Coronary artery (tissue), 2 donors: ENCODE results near the gene FHIT.

Experiments used
- DNase-seq: peaks from one replicate; pipeline ENCODE4 v3.0.0-alpha.2; 2017; ENCODE audit warnings: low spot score
- H3K27ac ChIP-seq, 2 donors: fragments of 200-600 bp; sonication (generic); one replicate each; pipeline ENCODE4 v1.5.1; 2016 to 2019
- H3K4me3 ChIP-seq: fragments of 200-600 bp; sonication (generic); 2 replicates; pipeline ENCODE4 v1.5.1; 2016; ENCODE audit warnings: mild to moderate bottlenecking, moderate library complexity
- CTCF ChIP-seq: fragments of 200-600 bp; sonication (generic); IDR thresholded peaks from one replicate; pipeline ENCODE4 v1.5.1; 2019; ENCODE audit warnings: antibody characterized with exemption

The FHIT gene

GRCh38 chr3:60580809-60581208 is 670.4 kb downstream of the FHIT start:
- no peak for DNase-seq
- no peak overlapping the region for H3K4me3 ChIP-seq
- H3K27ac ChIP-seq: no peak overlapping the region
- no peak for TF ChIP-seq CTCF

- no peak for TF ChIP-seq CTCF
- Histone ChIP-seq H3K4me3 (no peak overlapping the region), H3K27ac (no peak overlapping the region)
- no peak for DNase-seq
Measured at GRCh38 chr3:60579734-60580133, 671.5 kb downstream of the FHIT start.

DNA sequence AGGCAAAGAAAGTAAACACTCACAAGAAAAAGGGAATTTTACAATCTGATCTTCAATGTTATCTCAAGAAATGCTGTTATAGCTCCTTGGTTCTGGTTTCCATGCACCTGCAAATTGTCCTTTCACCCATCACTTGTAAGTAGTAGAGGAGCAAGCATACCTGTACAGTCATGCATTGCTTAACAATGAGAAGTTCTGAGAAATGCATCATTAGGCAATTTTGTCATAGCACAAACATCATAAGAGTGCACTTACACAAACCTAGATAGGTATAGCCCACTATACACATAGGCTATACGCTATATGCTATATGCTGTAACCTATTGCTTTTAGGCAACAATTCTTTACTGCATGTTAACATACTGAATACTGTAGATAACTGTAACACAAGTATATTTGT is 672.3 kb downstream of the FHIT start:
- DNase-seq: no peak
- H3K4me3 ChIP-seq: no peak overlapping the region
- no peak overlapping the region for H3K27ac ChIP-seq
- TF ChIP-seq CTCF: no peak

- no peak overlapping the region for H3K4me3 ChIP-seq
- no peak overlapping the region for H3K27ac ChIP-seq
- TF ChIP-seq CTCF: no peak
- DNase-seq: no peak
Measured at GRCh38 chr3:60577601-60578000, 673.7 kb downstream of the FHIT start.

- Histone ChIP-seq H3K27ac (no peak overlapping the region), H3K4me3 (no peak overlapping the region)
- TF ChIP-seq CTCF: no peak
- no peak for DNase-seq
Measured at GRCh38 chr3:60575718-60576272, 675.5 kb downstream of the FHIT start.

DNA sequence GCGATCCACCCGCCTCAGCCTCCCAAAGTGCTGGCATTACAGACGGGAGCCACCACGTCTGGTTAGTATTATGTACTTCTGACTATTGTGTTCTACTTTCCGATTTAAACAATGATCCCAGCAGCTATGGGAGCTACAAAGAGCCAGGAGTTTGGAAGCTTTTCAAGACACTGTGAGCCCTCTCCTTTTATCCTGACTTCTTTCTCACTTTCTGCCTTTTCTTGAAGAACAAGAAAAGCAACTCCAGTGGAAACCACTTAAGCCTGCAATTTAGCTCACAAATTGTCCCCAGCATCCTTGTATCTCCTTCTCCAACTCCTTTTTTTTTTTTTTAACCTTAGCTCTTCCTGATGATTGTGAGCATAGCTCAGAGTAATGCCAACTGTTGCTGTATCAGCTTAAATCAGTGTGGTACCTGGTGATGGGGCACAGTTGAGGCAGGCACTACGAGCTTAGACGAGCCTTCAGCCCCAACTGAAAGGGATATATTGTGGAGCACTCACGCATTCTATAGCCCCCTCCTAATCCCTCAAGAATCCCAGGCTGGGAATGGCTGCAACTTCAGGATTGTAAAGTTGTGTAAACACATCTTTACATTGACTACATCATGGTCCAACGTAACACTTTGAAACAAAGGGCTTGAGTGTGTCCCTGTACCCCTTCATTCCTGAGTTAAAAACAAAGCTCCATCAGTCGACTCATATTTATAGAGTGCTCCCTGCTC is 677.0 kb downstream of the FHIT start:
- Histone ChIP-seq H3K4me3 (no peak overlapping the region), H3K27ac (no peak overlapping the region)
- TF ChIP-seq CTCF: no peak
- no peak for DNase-seq

DNA sequence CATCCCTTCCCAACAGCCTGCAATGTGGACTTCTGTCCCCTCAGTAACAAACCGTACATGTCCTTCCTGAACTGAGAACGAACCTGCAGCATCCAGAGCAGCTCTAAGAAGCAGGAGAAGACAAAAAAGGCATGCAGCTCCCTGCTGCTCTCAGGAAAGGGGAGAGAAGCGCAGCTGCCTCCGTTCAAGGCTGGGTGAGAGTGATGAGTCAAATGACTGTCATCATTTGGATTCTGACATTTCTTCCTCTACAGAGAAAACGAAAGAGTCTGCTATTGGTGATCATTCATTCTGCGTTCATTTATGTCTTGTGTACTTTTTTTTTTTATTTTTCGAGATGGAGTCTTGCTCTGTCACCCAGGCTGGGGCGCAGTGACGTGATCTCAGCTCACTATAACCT is 677.8 kb downstream of the FHIT start:
- Histone ChIP-seq H3K27ac (no peak overlapping the region), H3K4me3 (no peak overlapping the region)
- no peak for TF ChIP-seq CTCF
- DNase-seq: no peak
